NOMO-1 treated with DMSO at 0.1 percent for 48 hours (cell line): Measurements from ENCODE around the gene FAM72D.
"Not testable (repeated sequence)": the region's sequence is repeated elsewhere in the genome, so short reads cannot be mapped to it uniquely, and the experiment has no call there.

Source experiments
- DNase-seq: peaks from one replicate; lab custom pipeline; 2025; ENCODE audit not compliant: unreplicated experiment; lab: John Stamatoyannopoulos, UW

Gene FAM72D

DNA sequence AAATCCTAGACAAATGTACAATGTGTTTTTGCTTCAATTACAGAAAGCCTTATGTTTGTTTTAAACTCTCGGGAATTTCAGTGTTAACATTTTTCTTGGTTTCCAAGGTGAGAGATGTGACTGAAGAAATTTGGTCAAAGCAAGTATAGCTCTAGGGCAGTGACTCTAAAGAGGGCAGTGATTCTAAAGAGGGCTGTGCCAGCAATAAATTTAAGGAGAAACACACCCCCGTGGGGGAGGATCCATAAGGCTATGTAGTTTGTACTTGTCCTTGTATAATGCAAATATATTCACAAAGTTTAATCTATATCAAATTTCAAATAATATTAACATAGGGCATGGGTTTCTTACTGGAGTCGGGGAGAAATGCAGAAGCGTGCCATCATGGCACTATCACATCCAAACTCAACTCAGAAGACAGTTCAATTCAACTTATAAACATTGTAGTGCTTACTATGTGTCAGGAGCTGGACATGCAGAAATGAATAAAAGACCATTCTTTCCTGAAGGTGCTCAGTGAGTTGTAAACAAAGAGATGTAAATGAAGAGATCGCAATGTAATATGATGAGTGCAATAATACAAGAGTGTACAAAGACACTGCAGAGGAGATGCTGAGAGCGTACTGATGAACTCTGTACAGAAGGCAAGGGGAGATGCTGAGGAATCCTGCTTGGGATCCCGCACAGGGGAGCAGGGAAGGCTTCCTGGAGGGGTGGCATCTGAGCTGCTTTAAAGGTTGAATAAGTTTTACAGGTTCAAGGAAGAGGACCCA is 13.1 kb upstream of the FAM72D start:
- not testable (repeated sequence) for DNase-seq

DNA sequence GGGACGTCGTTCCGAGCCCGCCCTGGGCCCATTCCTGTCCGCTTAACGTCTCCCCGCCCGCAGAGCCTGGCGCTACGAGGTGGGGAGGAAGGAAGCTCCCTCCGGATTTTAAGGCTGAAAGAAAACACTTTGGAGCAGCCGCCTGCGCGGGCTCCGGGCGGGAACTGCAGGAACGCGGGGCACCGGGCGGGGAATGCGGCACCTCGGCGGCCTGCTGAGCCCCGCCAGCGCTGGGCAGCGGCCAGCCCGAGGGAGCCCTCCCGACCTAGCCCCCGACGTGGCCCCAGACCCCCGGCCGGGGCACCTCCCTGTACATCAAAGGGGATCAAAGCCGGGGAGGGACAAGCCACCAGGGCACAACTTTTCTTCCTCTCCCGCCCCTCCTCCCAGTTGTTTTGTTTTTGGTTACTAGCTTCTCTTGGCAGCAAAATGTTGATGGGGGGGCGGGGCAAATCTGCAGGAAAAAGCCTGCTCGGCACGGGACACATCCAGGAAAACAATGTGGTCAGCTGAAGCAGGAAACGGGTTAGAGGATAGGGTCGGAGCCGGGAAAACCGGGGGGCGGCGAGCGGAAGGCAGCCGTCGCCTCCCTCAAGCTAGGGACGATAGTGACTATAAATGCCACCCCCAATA is 2.1 kb upstream of the FAM72D start:
- not testable (repeated sequence) for DNase-seq

DNA sequence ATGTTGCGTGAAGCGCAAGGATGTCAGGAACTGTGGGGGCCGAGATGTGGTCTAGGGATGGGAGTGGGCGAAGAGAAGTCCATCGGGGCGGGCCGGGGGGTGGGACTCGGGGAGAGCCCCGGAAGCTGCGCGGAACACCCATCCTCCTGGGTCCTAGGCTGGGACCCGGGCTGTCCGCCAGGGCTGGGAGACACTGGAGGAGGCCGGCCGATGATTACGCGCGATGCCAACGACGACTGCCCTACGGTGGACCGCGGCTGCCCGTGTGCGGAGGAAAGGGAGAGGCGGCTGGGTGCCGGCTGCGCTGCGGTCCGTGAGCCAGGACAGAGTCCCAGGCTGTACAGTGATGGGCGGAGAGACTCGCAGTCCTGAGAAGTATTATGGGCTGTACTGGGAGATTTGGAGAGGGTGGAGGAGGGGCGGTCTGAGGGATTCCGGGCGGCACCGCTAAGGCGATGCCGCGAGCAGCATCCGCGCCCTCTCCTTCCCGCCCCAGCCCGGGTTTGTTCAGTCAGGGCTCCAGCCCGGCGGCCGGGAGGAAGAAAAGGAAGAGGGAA is 1.0 kb upstream of the FAM72D start:
- not testable (repeated sequence) for DNase-seq

DNA sequence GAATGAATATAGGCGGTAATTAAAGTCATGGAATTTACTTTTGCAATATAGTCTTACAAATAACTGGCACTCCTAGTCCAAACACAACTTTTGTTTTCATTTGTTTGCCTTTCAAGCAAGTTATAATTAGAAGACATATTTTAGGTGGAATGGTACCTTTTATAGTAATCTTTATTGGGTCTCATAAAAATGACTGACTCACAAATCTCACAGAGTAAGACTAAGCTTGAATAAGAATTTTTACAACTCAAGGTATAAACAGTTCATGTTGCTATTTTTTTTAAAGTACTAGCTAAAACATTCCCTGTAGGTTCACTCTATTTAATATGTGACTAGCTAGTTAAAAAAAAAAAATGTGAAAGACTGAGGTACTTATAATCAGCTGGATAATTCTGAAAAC is 6.0 kb downstream of the FAM72D start:
- not testable (repeated sequence) for DNase-seq

DNA sequence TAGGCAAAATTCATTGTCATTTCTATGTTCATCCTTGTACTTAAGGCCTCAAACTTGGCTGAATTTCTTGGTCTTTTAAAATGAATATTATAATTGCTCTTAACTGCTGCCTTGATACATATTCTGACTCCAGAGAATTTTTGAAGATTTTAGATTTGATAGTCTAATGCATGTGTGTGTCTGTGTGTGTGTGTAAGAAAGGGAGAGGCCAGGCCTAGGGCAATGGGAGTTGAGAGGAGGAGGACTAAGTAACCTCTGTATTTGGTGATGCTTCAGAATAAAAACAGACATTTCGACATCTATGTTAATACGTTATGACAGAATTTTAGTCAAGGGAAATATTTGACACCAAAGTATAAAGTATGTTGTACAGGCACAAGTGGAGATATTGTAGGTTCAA is 7.5 kb downstream of the FAM72D start:
- not testable (repeated sequence) for DNase-seq

DNA sequence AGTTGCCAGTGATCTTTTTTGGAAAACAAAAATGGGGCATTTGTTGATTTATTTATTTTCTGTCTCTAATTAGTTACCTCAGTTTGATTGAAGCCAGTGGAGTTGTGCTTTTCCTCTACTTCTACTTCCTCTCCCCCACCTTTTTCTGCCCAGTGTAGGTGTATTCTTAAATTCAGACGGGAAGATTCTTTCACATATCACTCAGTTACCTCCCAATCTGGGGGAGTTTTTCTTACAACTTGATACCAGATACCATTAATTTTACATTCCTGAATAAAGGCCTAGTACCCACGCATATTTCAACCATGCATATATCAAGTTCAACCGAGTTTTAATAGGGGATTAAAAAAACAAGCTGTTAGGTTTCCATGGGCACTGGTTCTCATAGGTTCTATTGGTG is 15.9 kb downstream of the FAM72D start:
- DNase-seq: not testable (repeated sequence)

DNA sequence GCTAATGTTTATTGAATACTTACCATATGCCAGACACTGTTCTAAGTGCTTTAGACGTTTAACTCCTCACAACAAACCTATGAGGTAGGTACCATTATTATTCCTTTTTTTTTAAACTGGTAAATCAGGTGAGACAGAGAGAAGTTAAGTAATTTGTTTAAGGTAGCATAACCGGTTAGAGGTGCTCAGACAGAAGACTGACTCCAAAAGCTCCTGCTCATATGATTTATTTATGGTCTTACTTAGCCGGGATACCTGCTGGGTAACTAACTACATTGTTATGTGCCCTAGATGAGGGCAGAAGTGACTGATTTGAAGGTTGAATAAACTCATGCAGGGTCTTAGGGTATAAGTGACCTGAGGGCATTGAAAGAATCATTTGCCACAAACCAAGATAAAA is 16.9 kb downstream of the FAM72D start:
- DNase-seq: not testable (repeated sequence)

DNA sequence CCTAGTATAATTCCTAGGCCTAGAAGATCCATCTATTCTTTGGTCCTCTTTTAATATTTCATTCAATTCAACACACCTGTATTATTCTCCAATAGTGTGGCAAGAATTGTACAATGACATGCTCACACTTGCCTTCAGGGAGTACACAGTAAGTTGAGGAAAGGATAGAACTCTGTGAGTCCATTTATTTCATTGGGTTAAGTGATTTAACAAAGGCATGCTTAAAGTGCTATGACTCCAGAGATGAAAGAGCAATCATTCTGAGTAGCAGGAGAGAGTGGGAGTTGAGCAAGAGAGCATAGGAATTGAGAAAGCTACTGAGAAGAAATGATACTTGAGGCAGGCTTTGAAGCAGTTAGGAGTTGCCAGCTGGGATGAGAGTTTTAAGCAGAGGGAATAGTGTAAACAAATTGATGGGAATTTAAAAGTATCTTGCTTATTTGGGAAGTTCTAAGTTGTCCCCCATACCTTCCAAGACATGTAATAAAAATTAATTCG is 18.8 kb downstream of the FAM72D start:
- DNase-seq: not testable (repeated sequence)

DNA sequence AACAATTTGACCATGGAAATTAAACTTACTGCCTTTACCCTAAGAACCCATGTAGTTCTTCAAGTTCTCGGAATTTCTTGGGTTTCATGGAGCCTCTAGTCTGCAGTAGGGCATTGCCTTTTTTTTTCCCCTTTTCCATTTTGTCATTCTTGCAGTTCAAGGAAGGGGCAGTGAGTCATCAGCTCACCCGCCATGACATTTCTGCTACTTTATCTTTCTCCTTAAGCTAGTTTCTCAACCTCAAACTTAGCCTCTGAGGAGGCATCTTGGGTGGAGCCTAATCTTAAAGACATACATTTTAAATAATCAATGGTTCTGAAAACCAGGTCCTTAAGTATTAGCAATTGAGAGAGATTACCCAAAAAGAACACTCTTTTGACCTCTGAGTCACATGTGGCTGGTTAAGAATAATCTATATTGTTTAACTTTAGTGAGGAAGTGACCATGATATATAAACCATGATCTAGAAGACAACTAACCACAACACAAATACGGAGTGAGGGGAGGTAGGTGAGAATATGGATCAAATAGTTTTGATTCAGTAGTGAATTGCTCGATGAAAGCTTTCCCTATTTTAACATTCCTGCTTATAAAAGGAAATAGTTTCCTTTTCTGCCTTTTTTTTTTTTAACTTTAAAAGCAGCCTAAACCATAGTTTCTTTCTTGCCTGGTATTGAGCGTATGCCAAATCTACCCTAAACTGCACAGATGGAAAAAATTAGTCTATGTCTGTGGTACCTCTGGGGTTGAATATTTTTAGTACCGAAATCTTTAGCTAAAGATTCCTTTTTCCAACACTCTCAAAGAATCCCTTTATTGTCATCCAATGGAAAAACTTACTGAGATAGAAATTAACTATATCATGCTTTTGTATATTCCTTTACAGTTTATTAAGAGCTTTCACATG is 20.1 kb downstream of the FAM72D start:
- not testable (repeated sequence) for DNase-seq

DNA sequence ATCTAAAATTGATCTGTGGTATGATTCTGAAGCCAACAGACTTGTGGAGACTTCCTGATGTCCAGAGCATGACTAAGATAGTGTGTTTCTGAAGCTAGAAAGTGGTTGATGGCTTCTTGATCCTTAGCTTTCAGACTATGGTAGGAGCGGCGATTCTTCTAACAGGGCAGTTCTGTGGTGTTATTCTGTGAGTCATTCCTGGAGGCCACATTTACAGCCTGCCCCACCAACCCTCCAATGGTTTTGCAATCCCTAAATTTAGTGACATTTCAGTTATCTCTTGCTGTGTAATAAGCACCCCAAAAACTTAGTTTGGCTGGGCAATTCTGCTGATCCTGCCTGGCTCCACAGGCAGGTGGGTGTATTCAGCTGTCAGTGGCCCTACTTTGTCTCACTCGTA is 24.1 kb downstream of the FAM72D start:
- not testable (repeated sequence) for DNase-seq

DNA sequence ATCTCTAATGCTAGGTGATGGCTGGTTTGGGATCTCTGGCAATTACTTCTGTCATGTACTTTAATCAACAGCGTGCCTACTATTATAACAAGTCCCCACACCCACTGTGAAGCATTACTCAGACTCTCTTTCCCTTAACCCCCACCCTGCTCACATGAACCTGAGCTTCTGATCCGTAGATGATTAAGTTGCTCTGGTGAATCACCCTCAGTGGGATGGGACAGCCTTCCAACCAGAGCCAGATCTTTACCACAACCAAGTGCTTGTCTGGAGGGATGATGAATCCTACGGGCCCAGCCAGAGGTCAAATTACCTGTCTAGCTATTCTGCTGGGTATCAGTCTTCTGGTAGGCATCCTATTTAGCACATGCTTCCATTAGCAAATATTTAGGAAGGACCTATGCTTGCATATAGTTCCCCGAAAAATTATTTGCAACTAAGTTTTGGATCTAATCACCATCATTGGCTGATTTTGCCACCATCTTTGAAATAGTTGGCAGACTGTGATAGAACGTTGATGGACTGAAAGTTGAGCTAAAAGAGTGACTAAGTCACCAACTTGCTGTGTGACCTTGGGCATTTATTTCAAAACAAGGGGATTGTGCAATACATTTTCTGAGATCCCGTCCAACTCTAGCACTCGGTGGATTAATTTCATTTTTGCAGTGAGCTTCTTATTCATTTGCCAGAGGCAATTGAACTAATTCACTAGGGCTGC is 26.7 kb downstream of the FAM72D start:
- not testable (repeated sequence) for DNase-seq

DNA sequence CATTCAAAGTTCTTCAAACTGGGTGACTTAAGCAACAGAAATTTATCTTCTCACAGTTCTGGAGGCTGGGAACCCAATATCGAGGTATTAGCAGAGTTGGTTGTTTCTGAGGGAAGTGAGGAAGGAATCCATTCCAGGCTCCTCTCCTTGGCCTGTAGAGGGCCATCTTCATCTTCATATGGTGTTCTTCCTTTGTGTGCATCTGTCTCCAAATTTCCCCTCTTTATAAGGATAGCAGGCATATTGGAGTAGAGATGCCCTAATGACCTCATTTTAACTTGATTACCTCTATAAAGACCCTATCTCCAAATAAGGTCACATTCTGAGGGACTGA is 27.3 kb downstream of the FAM72D start:
- DNase-seq: not testable (repeated sequence)

DNA sequence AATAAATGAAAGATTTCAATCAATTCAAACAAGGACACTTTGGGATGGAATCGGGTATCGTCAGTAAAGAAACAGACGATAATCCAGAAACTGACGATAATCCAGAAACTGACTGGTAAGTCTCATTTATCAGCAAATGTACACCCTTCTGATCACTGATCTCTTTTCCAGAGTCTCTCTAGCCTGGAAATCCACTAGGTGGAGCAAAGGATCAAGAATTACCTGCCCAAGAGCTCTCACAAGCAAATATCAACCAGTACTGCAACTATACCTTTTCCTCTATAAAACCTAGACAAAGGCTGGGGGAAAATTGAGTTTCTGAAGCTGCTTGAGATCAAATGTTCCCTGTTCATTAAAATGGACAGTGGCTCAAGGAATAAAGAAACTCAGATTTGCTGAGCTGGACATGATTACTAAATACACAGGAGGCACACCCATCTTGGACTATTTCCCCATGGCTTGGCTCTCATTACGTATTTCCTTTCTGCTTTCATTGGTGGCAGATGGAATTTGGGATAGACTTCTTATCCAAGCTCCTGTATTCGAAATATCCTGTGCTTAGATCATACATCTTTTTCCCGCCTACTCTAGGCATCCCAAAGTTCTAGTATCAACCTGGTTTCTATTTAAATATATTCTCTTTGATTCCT is 28.3 kb downstream of the FAM72D start:
- not testable (repeated sequence) for DNase-seq

DNA sequence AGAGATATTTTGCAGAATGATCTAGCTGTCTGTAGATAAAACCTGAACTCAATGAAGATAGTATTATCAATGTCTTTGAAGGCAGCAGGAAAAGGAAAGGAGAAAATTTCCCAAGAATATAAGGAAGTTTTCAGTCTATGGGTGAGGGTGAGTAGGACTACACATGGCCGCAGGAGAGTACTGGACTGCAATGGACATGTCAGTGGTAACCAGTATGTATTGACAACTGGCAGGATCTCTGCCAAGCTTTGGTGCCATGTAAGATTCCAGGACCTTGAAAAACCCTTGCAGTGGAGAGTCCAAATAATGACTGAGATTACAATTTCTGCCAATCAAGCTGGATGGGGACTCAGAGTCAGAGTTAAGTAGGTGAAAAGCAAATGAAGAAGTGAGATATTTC is 29.3 kb downstream of the FAM72D start:
- not testable (repeated sequence) for DNase-seq

DNA sequence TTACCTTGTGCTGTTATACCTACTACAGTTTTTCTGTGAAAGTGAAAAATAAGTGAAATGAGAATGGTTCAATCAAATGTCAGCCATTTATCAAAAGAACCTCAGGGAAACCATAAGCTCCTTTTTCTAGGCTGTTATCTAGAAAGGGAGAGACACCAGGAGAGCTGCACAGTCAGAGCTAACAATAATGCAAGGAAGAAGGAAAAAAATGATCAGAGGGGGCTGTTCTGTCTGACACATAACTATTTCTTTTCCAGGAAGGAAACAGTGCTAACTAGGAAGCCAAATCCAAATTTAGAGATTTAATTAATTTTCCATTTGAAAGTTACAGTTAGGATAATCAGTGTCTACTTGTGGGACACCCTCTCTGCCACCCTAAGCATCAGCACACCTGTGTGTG is 31.4 kb downstream of the FAM72D start:
- DNase-seq: not testable (repeated sequence)

DNA sequence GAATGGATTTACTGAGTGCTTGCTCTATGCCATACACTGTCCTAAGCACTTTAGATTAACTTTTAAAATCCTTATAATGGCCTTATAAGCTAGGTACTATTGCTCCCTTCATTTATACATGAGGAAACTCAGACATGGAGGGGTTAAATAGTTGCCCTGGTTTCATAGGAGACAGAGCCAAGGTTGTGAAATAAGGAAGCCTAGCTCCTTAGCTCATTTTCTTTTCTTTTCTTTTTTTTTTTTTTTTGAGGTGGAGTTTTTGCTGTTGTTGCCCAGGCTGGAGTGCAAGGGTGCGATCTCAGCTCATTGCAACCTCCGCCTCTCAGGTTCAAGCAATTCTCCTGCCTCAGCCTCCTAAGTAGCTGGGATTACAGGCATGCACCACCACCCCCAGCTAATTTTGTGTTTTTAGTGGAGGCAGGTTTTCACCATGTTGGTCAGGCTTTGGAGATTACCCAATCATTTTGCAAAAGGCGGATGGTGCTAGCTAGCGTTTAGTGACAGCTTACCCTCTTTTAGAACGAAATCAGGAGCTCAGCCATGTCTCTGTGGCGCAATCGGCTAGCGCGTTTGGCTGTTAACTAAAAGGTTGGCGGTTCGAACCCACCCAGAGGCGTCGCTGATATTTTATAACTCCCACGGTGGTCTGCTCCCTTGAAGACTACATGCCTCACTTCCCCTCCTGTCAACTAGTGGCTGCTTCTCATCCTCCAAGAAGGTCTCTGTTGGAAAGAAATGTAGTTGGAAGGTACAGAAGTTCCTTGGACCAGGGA is 33.1 kb downstream of the FAM72D start:
- not testable (repeated sequence) for DNase-seq

DNA sequence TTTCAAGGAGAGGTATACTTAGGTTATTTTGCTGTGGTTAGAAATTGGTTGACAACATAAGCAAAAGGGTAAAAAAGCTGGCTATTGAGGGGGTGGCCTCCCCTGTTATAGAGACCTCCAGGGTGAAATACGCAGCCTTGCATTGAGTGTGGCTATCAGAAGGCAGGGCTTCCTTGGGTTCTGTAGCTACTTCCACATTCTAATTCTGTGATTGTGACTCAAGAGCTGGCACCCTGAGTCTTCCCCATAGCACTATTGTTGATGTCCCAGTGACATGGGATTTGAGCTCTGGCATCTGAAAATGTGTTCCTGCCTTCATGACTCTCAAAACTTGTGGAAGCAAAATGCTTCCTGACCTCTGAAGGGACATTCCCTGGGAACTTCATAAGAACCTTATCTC is 38.7 kb downstream of the FAM72D start:
- not testable (repeated sequence) for DNase-seq

DNA sequence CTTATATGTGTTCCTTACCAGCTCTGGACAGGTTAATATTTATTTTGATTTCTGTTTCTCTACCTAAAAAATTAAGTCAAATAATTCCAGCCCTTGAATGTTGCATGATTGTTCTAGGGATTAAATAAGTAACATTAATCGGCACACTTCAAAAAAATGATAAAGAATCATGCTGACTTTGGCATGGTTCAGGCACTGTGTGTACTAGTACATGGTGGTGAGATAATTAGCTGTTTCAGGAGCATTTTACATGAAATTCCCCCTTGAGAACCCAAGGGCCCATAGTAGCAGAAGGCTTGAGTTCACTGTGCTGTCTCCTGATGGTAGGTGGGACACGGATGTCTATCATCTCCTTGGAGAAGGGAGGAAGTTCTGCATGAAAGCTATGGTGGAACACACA is 44.8 kb downstream of the FAM72D start:
- not testable (repeated sequence) for DNase-seq

DNA sequence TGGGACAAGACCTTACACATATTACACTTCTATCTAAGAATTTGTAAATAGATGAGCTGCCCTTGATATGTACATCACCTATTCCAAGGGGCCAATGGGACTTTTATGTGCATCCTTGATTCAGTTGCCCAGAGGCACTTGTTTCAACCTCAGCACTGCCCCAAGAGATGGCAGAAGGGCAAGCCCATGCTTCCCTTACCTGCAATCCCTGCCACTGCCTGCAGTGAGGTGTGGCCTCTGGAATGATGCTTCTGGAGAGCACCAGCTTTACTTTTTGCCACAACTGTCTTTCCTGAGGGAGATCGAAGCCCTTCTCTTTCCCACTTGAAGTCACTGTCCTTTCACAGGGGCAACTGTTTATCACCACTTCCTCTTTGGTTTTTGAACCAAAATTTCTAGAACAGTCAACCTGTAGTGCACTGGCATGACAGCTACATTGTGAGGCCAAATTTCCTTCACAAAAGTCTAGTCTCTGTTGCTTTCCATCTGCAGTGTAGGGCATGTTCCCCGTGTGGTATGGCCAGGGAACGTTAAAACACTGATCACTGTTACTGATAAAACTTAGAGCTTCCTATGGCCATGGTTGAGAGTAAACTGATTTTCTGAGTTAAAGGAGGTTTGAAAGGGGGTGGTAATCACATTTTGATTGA is 48.6 kb downstream of the FAM72D start:
- DNase-seq: not testable (repeated sequence)
